DMS 273 treated with DMSO at 0.1 percent for 48 hours (cell line): ENCODE results near the gene RPS2.

Experiments
- DNase-seq: peaks from one replicate; lab custom pipeline; 2025; lab: John Stamatoyannopoulos, UW

RPS2 gene

GRCh38 chr16:1998852-1999801, 34.5 kb upstream of the RPS2 start:
- no peak for DNase-seq

- DNase-seq: no peak
Measured at GRCh38 chr16:1998360-1998835, 33.8 kb upstream of the RPS2 start.

- no peak for DNase-seq
Measured at GRCh38 chr16:1997494-1998359, 33.1 kb upstream of the RPS2 start.

GRCh38 chr16:1993731-1994131, 29.1 kb upstream of the RPS2 start:
- DNase-seq: no peak

GRCh38 chr16:1992704-1993317, 28.2 kb upstream of the RPS2 start:
- DNase-seq: no peak

GRCh38 chr16:1991948-1992703, 27.5 kb upstream of the RPS2 start:
- no peak for DNase-seq

GRCh38 chr16:1991588-1991947, 26.9 kb upstream of the RPS2 start:
- no peak for DNase-seq

- no peak for DNase-seq
Measured at GRCh38 chr16:1991135-1991551, 26.5 kb upstream of the RPS2 start.

- DNase-seq: no peak
Measured at GRCh38 chr16:1990351-1991134, 25.9 kb upstream of the RPS2 start.

- no peak for DNase-seq
Measured at GRCh38 chr16:1990101-1990350, 25.4 kb upstream of the RPS2 start.

GRCh38 chr16:1989209-1990100, 24.8 kb upstream of the RPS2 start, which contains the start of gene SYNGR3:
Gene SYNGR3, plus strand, starts transcription at chr16:1989970. Its CDS starts 133 bp downstream, at chr16:1990103.
- DNase-seq: no peak

GRCh38 chr16:1987198-1987597, 22.6 kb upstream of the RPS2 start:
- no peak for DNase-seq

GRCh38 chr16:1985466-1986150, 21.0 kb upstream of the RPS2 start:
- DNase-seq: no peak

GRCh38 chr16:1984347-1985225, 20.0 kb upstream of the RPS2 start:
- DNase-seq: no peak

GRCh38 chr16:1983544-1984346, 19.1 kb upstream of the RPS2 start, which contains the start of gene GFER:
Gene GFER, plus strand, starts transcription at chr16:1984193. Its CDS starts 26 bp downstream, at chr16:1984219.
- peak; percentile 63 for DNase-seq

- DNase-seq: no peak
Measured at GRCh38 chr16:1982991-1983543, 18.4 kb upstream of the RPS2 start.

- DNase-seq: peak; percentile 38
Measured at GRCh38 chr16:1982013-1982433, 17.4 kb upstream of the RPS2 start.
